Prostate gland (tissue), 2 donors: ENCODE measurements around the gene DGKQ. TPM values are rescaled to one million over a fixed set of nuclear protein-coding genes. Genes with fewer than 3 reads are reported as not detected.
"Not testable (repeated sequence)": the region's sequence is repeated elsewhere in the genome, so short reads cannot be mapped to it uniquely, and the experiment has no call there.

Experiments used
- DNase-seq: peaks from one replicate; pipeline ENCODE4 v3.0.0-alpha.2; 2019; ENCODE audit warnings: low spot score
- H3K27ac ChIP-seq, 2 donors: fragments of 200-600 bp; sonication (generic); 2 replicates each; pipeline ENCODE4 v1.5.1; 2017 to 2019
- H3K27me3 ChIP-seq: fragments of 200-600 bp; sonication (generic); replicated peaks from 2 replicates; pipeline ENCODE4 v1.5.1; 2019; ENCODE audit not compliant: insufficient read depth
- H3K36me3 ChIP-seq, 2 donors: fragments of 200-600 bp; sonication (generic); 1 replicate in 1 of 2; 2 replicates in 1 of 2; pipeline versions ENCODE4 v1.5.1 to v1.8.1; 2017 to 2019
- H3K4me1 ChIP-seq: fragments of 200-600 bp; sonication (generic); replicated peaks from 2 replicates; pipeline ENCODE4 v1.5.1; 2019
- H3K4me3 ChIP-seq, 2 donors: fragments of 200-600 bp; sonication (generic); 2 replicates each; pipeline ENCODE4 v1.5.1; 2017 to 2019
- H3K9me3 ChIP-seq: fragments of 200-600 bp; sonication (generic); 2 replicates; pipeline ENCODE4 v1.5.1; 2017
- POLR2A ChIP-seq: fragments of 450-650 bp; IDR thresholded peaks from one replicate; pipeline ENCODE4 v1.6.1; 2016; ENCODE audit warnings: antibody characterized with exemption, mild to moderate bottlenecking
- POLR2AphosphoS5 ChIP-seq: sonication (generic); formaldehyde crosslinking; IDR thresholded peaks from one replicate; pipeline ENCODE4 v1.6.1; 2017; ENCODE audit warnings: antibody characterized with exemption
- WGBS: methylation state at CpG from one replicate; pipeline ENCODE4 v1.1.5; 2018; 5-methylcytosine and 5-hydroxymethylcytosine counted together
- intact Hi-C: fragments of 100-400 bp; cut with DNase I; formaldehyde crosslinking; loops from one replicate; pipeline ENCODE4 v1.14.2; 2022
- total RNA-seq, 2 donors: library from RNA; depleted of rRNA; stranded (reverse); fragments of >200 nt; gene quantifications; one replicate each; pipeline ENCODE4 v1.1.0, GENCODE V29; 2016
- TF ChIP-seq, protein P1 (sequence below), 4 experiments: fragments of 200-600 bp in 2 of 4; fragments of 450-650 bp in 2 of 4; sonication (generic) in 2 of 4; IDR thresholded peaks; 1 replicate in 3 of 4; 2 replicates in 1 of 4; pipeline ENCODE4 v1.5.1; 2016 to 2019; ENCODE audit warnings: antibody characterized with exemption in 4 of 4, mild to moderate bottlenecking in 2 of 4, moderate library complexity in 2 of 4

The DGKQ gene
- total RNA-seq, 2 donors from 2014 or later: 10.4 to 17.1 TPM

DNA sequence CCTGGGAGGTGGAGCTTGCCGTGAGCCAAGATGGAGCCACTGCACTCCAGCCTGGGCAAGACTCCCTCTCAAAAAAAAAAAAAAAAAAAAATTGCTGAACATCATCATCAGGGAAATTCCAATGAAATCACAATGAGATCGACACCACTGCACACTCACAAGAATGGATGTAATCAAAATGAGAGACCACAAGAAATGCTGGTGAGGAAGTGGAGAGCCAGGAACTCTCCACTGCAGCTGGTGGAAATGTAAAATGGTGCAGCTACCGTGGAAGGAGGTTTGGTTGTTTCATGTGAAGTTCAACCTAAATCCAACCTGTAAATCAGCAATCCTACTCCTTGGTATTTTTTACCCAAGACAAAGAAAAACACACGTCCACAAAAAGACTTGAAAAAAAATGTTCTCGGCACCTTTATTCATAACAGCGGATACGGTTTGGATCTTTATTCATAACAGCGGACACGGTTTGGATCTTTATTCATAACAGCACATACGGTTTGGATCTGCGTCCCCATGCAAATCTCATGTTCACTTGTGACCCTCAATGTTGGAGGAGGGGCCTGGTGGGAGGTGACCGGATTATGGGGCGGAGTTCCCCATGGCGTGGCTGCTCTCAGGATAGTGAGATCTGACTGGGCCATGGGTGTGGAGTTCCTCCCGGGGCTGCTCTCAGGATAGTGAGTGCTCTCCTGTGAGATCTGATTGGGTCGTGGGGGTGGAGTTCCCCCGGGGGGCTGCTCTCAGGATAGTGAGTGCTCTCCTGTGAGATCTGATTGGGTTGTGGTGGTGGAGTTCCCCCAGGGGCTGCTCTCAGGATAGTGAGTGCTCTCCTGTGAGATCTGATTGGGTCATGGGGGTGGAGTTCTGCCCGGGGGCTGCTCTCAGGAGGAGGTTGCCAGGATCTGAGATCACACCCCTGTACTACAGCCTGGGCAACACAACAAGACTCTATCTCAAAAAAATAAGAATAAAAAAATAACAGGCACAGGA lies 49.0 kb downstream of the DGKQ start:
- Histone ChIP-seq H3K27ac (no peak overlapping the region), H3K27me3 (no peaks in the 10 kb centered on the region), H3K9me3 (no peaks in the 10 kb centered on the region), H3K4me3 (no peak overlapping the region), H3K36me3 (no peaks in the 10 kb centered on the region), H3K4me1 (peaks cover 4% of the 10 kb centered on the region)
- intact Hi-C loops: no loop called here
- WGBS: 66% methylated on average over 18 of the region's 18 CpGs
- DNase-seq: no peak
- TF ChIP-seq, protein P1, sequence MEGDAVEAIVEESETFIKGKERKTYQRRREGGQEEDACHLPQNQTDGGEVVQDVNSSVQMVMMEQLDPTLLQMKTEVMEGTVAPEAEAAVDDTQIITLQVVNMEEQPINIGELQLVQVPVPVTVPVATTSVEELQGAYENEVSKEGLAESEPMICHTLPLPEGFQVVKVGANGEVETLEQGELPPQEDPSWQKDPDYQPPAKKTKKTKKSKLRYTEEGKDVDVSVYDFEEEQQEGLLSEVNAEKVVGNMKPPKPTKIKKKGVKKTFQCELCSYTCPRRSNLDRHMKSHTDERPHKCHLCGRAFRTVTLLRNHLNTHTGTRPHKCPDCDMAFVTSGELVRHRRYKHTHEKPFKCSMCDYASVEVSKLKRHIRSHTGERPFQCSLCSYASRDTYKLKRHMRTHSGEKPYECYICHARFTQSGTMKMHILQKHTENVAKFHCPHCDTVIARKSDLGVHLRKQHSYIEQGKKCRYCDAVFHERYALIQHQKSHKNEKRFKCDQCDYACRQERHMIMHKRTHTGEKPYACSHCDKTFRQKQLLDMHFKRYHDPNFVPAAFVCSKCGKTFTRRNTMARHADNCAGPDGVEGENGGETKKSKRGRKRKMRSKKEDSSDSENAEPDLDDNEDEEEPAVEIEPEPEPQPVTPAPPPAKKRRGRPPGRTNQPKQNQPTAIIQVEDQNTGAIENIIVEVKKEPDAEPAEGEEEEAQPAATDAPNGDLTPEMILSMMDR (IDR thresholded peaks at IDR 0.05): no peak
- TF ChIP-seq POLR2AphosphoS5 (no peak), POLR2A (no peak)

DNA sequence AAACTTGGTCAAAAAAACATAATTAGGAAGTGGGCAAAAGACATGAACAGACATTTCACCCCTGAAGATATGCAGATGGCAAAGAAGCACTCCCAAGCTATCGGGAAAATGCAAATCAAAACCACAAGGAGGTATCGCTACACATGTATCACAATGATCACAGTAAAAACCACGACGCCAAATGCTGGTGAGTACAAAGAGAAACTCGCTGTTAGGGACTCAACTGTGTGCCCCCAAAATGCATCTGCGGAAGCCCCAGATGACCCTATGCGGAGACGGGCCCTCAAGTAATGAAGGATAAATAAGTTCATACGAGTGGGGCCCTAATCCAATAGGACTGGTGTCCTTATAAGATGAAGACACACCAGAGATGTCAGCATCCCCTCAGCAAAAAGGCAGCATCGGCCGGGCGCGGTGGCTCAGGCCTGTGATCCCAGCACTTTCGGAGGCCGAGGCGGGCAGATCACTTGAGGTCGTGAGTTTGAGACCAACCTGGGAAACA lies 51.5 kb downstream of the DGKQ start:
- no peak overlapping the region for H3K4me3 ChIP-seq
- DNase-seq: no peak
- H3K27ac ChIP-seq: no peak overlapping the region
- intact Hi-C loops: no loop called here
- no peaks in the 10 kb centered on the region for H3K9me3 ChIP-seq
- TF ChIP-seq POLR2AphosphoS5 (no peak), POLR2A (no peak)
- TF ChIP-seq, protein P1 (IDR thresholded peaks at IDR 0.05): no peak
- H3K4me1 ChIP-seq: no peaks in the 10 kb centered on the region
- H3K36me3 ChIP-seq: no peaks in the 10 kb centered on the region
- H3K27me3 ChIP-seq: no peaks in the 10 kb centered on the region
- WGBS: 86% methylated on average over 17 of the region's 17 CpGs

DNA sequence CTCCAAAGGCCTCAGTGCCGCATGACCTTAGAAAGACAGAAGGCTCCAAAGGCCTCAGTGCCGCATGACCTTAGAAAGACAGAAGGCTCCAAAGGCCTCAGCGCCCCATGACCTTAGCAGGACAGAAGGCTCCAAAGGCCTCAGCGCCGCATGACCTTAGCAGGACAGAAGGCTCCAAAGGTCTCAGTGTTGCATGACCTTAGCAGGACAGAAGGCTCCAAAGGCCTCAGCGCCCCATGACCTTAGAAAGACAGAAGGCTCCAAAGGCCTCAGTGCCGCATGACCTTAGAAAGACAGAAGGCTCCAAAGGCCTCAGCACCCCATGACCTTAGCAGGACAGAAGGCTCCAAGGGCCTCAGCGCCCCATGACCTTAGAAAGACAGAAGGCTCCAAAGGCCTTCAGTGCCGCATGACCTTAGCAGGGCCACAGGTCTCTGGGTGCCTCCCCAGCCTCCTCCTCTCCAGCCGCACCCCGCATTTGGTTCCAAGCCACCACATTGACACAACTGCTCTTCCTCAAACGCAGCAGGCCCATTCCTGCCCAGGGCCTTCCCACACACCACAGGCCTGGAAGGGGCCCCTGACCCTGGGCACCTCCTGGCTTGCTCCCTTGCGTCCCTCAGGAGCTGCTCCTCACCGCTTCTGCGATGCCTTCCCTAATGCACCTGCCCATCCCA lies 54.2 kb downstream of the DGKQ start:
- H3K27ac ChIP-seq, intact Hi-C loops, H3K4me1 ChIP-seq, H3K36me3 ChIP-seq, H3K9me3 ChIP-seq, H3K4me3 ChIP-seq, H3K27me3 ChIP-seq, DNase-seq: not testable (repeated sequence)
- 89% methylated on average over 15 of the region's 15 CpGs for WGBS

DNA sequence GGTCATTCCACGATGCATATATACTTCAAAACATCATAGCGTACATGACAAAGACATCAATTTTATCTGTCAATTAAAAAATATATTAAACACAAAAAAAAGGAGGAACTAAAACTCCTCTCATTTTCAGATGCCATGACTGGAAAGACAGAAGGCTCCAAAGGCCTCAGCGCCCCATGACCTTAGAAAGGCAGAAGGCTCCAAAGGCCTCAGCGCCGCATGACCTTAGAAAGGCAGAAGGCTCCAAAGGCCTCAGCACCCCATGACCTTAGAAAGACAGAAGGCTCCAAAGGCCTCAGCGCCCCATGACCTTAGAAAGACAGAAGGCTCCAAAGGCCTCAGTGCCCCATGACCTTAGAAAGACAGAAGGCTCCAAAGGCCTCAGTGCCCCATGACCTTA lies 54.8 kb downstream of the DGKQ start:
- H3K27ac ChIP-seq, DNase-seq, H3K36me3 ChIP-seq, H3K27me3 ChIP-seq, H3K4me1 ChIP-seq, intact Hi-C loops, H3K9me3 ChIP-seq, H3K4me3 ChIP-seq: not testable (repeated sequence)
- 80% methylated on average over 6 of the region's 6 CpGs for WGBS

DNA sequence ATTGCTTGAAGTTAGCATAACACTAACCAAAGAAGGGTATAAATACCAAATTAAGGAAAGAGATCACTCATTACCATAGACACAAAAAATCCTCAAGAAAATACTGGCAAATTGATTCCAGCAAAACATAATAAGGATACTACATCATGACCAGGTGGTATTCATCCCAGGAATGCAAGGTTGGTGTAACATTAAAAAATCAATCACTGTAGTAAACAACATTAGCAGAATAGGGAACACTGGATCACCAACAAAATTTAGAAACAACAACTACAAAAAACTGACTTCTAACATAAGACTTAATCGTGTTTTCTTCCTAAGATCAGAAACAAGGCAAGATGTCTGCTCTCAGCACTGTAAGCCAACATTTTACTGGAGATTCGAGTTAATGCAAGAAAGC lies 55.4 kb downstream of the DGKQ start:
- DNase-seq: no peak
- intact Hi-C loops: no loop called here
- H3K27ac ChIP-seq: no peak overlapping the region
- 96% methylated on average over 2 of the region's 2 CpGs for WGBS
- no peaks in the 10 kb centered on the region for H3K27me3 ChIP-seq
- no peaks in the 10 kb centered on the region for H3K4me1 ChIP-seq
- TF ChIP-seq POLR2A: no peak
- TF ChIP-seq POLR2AphosphoS5: no peak
- TF ChIP-seq, protein P1 (IDR thresholded peaks at IDR 0.05): no peak
- no peaks in the 10 kb centered on the region for H3K36me3 ChIP-seq
- no peaks in the 10 kb centered on the region for H3K9me3 ChIP-seq
- H3K4me3 ChIP-seq: no peak overlapping the region
